ENCODE data around the gene BRD3OS.

The BRD3OS gene

DNA sequence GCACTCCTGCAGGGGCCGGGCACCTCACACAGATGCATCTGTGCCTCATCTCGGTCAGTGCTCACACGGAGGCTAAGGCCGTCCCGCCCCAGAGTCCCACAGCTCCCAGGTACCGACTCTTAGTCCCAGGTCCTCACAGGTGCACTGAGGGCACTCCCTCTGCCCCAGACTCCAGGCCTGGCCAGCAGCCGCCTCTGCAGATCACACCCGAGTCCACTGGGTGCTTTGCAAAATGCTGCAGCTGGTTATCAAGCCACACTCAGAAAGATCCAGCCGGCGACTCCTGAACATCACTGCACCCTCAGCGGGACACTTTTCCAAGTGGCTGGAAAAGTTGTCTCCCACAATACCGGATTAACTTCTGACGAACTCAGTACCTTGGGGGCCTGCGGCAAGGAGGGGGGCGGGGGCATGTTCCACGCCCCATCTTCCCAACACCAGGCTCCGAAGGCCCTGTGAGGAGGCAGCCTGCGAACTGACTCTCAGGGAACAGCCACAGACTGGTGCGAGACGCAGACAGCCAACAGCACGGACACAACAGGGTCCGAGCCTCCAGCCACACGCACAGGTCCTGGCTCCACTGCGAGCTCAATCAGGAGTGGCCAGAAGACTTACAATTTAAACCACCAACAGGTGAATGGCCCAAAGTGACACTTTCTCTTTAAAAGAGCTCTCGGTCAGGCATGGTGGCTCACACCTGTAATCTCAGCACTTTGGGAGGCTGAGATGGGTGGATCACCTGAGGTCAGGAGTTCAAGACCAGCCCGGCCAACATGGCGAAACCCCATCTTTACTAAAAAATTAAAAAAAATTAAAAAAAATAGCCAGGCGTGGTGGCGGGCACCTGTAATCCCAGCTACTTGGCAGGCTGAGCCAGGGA is 38.5 kb downstream of the BRD3OS start:
- no peak overlapping the region for H3K4me3 ChIP-seq (ENCODE audit: low read depth, low read length)
- TF ChIP-seq, protein P1, sequence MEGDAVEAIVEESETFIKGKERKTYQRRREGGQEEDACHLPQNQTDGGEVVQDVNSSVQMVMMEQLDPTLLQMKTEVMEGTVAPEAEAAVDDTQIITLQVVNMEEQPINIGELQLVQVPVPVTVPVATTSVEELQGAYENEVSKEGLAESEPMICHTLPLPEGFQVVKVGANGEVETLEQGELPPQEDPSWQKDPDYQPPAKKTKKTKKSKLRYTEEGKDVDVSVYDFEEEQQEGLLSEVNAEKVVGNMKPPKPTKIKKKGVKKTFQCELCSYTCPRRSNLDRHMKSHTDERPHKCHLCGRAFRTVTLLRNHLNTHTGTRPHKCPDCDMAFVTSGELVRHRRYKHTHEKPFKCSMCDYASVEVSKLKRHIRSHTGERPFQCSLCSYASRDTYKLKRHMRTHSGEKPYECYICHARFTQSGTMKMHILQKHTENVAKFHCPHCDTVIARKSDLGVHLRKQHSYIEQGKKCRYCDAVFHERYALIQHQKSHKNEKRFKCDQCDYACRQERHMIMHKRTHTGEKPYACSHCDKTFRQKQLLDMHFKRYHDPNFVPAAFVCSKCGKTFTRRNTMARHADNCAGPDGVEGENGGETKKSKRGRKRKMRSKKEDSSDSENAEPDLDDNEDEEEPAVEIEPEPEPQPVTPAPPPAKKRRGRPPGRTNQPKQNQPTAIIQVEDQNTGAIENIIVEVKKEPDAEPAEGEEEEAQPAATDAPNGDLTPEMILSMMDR (IDR thresholded peaks at IDR 0.05; ENCODE audit: low read depth, low read length) = no peak

DNA sequence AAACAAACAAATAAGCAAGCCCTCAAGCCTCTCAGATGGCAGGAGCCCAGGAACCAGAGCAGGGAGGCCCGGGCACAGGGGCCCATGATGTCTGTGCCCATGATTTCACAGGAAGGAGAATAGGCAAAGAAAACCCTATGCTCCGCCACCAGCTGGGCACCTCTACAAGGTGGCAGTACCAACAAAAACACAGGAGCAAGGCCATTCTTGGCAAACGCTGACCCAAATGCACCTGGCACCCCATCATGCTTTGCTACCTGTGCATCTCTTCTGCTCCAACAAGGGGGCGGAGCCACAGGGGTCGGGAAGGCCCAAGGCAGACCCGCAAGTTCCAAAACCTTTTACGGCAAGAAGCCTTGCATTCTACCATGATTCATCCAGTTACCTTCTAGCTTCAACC is 39.4 kb downstream of the BRD3OS start:
- TF ChIP-seq, protein P1 (IDR thresholded peaks at IDR 0.05; ENCODE audit: low read depth, low read length) = no peak
- no peak overlapping the region for H3K4me3 ChIP-seq (ENCODE audit: low read depth, low read length)

DNA sequence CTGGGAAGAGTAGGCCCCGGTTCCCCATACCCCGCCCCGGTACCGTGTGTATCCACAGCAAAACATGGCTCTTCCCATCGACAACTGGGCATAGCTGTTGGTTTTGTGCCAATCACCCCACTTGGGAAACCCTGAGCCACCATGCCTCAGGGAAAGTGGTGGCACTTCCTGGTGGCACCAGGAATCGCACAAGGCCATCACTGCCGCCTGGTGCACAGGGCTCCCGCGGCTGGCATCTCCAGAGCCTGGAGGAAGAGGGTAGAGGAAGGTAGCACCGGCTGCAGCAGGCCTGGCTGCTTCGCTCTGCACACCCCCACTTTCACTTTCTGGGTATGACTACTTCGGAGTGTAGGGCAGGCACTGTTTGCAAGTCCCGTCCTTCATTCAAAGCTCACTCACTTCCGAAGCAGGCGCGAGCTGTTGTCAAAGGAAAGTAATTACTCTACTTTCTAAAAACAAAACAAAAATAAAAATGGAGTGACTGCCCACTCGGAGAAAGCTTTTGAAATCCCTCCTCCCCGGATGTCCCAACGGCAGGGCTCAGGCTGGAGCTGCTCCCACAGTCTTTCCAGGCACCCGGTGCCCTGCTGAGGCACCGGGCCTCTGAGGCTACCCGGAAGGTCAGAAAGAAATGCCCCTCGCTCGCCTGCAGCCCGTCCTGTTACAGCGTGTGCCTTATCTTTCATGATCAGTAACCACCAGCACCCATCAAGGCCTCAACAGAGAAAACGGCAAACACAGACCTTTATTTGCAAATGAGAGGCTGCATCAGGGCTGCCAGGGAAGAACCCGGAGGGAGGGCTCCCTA is 40.5 kb downstream of the BRD3OS start:
- TF ChIP-seq, protein P1 (IDR thresholded peaks at IDR 0.05; ENCODE audit: low read depth, low read length) = no peak
- peak overlapping the region; percentile 85 for H3K4me3 ChIP-seq (ENCODE audit: low read depth, low read length)

DNA sequence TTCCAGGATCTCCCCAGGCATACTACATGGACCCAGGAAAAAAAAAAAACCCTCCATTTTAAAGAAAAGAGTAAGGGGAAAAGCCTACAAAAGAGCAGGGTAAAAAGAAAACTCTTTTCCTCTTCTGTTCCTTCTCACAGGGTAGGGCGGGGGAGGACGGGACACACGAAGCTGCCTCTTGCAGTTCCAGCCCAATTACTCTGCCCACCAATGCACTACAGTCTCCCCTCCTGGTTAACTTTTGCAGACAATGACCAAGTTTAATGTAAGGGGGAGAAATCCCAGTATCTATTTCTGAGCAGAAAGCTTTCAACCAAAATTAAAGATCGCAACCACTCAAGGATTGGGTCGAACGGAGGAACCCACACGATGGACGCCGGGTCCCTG is 41.2 kb downstream of the BRD3OS start:
- peak overlapping the region; percentile 85 for H3K4me3 ChIP-seq (ENCODE audit: low read depth, low read length)
- TF ChIP-seq, protein P1 (IDR thresholded peaks at IDR 0.05; ENCODE audit: low read depth, low read length) = no peak

DNA sequence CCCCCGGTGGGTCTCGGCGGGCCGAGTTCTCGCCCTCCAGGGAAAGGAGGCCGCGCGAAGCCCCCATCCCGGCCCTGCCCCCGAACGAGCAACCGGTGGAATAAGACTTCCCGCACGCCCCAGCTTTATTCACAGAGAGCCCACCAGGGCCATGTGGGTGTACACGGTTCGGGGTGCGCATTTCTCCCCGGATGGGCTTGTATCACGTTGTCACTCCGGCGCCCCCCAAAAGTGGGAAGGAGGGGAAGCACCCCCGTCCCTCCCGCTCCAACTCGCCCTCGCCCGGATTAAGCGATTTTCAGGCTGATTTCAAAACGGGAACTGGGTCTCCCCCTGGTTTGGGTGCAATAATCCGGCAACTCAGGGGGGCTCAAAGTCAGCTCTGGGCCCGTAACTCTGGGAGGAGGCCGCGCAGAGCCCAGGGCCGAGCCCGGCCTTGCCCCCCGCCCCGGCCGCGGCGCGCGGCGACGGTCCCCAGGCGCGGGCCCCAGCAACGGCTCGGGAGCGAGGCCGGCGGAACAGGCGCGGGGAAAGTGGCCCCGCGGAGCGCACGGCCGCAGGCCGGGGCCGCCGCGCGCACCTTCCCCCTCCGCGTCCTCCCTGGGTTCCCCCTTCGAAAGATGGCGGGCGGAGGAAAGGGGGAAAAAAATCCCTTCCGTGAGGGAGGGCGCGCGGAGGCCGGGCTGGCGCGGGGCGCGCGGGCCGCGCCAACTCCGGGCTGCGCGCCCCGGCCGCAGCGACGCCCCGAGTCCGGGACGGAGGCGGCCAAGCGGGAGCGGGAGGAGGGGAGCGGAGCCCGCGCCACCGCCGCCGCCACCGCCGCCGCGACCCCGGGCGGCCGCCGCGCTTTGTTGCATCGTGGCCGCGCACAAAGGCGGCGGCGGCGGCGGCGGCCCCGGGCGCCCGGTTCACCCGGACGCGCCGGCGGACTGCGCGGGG is 41.9 kb downstream of the BRD3OS start:
- peak overlapping the region; percentile 85 for H3K4me3 ChIP-seq (ENCODE audit: low read depth, low read length)
- TF ChIP-seq, protein P1 (IDR thresholded peaks at IDR 0.05; ENCODE audit: low read depth, low read length) = no peak

DNA sequence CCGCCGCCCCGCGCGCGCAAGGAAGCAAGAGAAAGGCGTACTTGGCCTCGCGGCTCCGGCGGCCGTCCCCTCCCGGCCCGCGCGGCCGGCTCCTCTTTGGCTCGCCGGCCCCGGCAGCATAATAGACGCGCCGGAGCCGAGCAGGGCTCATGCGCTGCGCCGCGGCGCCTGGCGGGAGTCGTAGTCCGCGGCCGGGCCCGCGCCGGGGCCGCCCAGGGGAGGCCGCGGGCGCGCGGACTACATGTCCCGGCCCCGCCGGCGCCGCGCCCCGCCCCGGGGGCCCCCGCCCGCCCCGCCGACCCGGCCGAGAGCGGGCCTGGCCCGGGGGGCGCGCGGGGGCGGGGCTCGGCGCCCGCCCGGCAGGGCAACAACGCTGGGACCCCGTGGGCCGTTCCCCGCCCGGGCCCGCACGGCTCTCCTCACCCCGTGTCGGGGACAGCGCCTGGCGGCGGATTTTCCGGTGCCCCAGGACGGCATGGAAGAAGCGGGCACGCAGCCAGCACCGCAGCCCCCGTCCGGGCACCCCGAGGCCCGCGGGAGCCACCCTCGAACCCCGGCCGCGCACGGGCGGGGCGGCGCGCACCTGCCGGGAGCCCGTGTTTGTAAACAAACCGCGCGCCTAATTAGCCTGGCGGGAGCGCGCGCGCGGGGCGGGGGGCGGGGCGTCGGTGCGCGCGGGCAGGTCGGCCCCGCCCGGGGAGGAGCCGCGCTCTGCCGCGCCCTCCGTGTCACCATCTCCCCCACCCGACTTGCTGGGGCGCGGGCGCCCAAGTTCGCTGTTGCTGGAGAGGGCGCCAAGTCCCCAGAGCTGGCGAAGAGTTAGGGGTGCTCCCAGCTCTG is 42.8 kb downstream of the BRD3OS start, which contains the start of gene BRD3:
Gene BRD3, minus strand, starts transcription at position 123 of the 840 bp plus-strand sequence. CDS start 14,549 bp downstream, outside the sequence.
- TF ChIP-seq, protein P1 (IDR thresholded peaks at IDR 0.05; ENCODE audit: low read depth, low read length) = no peak
- peak within 1 kb of the TSS; percentile 85 for H3K4me3 ChIP-seq (ENCODE audit: low read depth, low read length)
